Heart right ventricle (tissue), 16 donors: ENCODE data around the gene ANKRD33B. TPM values are rescaled to one million over a fixed set of nuclear protein-coding genes. Genes with fewer than 3 reads are reported as not detected.

Experiments used
- ATAC-seq, 8 donors: fragments of 200-7000 bp; cut with Tn5 transposase; one replicate each; pipeline ENCODE4 v1.9.1; 2020; ENCODE audit warnings: mild to moderate bottlenecking in 8 of 8, moderate library complexity in 8 of 8, moderate number of reproducible peaks in 1 of 8
- DNase-seq, 2 donors: peaks; one replicate each; pipeline ENCODE4 v3.0.0-alpha.2; 2020
- H3K27ac ChIP-seq, 10 donors: fragments of 200-600 bp; sonication (generic) in 2 of 10; one replicate each; pipeline versions ENCODE4 v1.5.0 to v1.8.0; 2020 to 2022; ENCODE audit warnings: mild to moderate bottlenecking in 3 of 10
- H3K27me3 ChIP-seq, 7 donors: fragments of 200-600 bp; one replicate each; pipeline ENCODE4 v1.8.0; 2021 to 2022; ENCODE audit warnings: mild to moderate bottlenecking in 2 of 7
- H3K36me3 ChIP-seq, 9 donors: fragments of 200-600 bp; sonication (generic) in 1 of 9; one replicate each; pipeline versions ENCODE4 v1.5.0 to v1.8.0; 2020 to 2022; ENCODE audit warnings: mild to moderate bottlenecking in 2 of 9
- H3K4me1 ChIP-seq, 9 donors: fragments of 200-600 bp; sonication (generic) in 1 of 9; one replicate each; pipeline versions ENCODE4 v1.5.0 to v1.8.0; 2020 to 2022; ENCODE audit warnings: mild to moderate bottlenecking in 4 of 9
- H3K4me3 ChIP-seq, 10 donors: fragments of 200-600 bp; sonication (generic) in 2 of 10; one replicate each; pipeline versions ENCODE4 v1.5.0 to v1.8.0; 2020 to 2022; ENCODE audit warnings: mild to moderate bottlenecking in 7 of 10, moderate library complexity in 2 of 10
- H3K9me3 ChIP-seq, 11 donors: fragments of 200-600 bp in 10 of 11; sonication (generic) in 2 of 11; one replicate each; pipeline versions ENCODE4 v1.5.0 to v1.8.0; 2013 to 2022; ENCODE audit warnings: mild to moderate bottlenecking in 2 of 11, control low read depth in 1 of 11, moderate library complexity in 1 of 11
- WGBS, 2 donors: extraction: QIAGEN DNeasy Blood & Tissue Kit; methylation state at CpG; one replicate each; pipeline ENCODE4 v1.1.7; 2013; ENCODE audit warnings: inconsistent platforms in 1 of 2; 5-methylcytosine and 5-hydroxymethylcytosine counted together
- intact Hi-C, 10 donors: fragments of 100-400 bp; cut with DNase I; formaldehyde crosslinking; loops; one replicate each; pipeline versions ENCODE4 v1.11.1 to v1.14.2; 2022
- polyA plus RNA-seq, 2 donors: library from polyadenylated mRNA; stranded (reverse); fragments of 200-250 nt; gene quantifications; one replicate each; pipeline ENCODE4 v1.2.3, GENCODE V29; 2013
- total RNA-seq, 10 donors: library from RNA; stranded (reverse); fragmentation: NEBNext Ultra II Directional in 3 of 10; extraction: Animal tissue kit (Norgen Biotek cat#: 25700) in 3 of 10; gene quantifications; one replicate each; pipeline versions ENCODE4 v1.2.1 to v1.2.4, GENCODE V29; 2021 to 2023
- TF ChIP-seq, protein P1 (sequence below), 9 donors: fragments of 200-600 bp; sonication (generic) in 2 of 9; IDR thresholded peaks; one replicate each; pipeline versions ENCODE4 v1.5.0 to v1.8.0; 2021 to 2022; ENCODE audit warnings: antibody characterized with exemption in 9 of 9, mild to moderate bottlenecking in 5 of 9, moderate library complexity in 1 of 9
- donor health status: Arrhythmogenic right ventricular cardiomyopathy.
- donor health status: ischemic (EF 13 %, LVEDD 7.1; RV severe dilation, severe dysfunction).
- donor health status: healthy with polysubstance abuse.
- donor health status: DM: no; HTN: yes; CAD: no.
- donor health status: DM: no; HTN: no; CAD: no.
- donor health status: ischemic (EF 25% LVEDD 6.9; RV normal size, moderate dysfunction).
- donor health status: ischemic (EF 25% LVEDD 5.7; RV mildly dilated, moderate dysfunction).
- donor health status: healthy.
- donor health status: DM: yes; HTN: yes; CAD: no.
- donor health status: Ischemic cardiomyopathy.
- donor health status: ischemic (EF 35%, LVEDD 5.7; RV mildly dilated, moderate dysfunction).
- donor health status: nonischemic (EF 11% LVEDD 7.7; RV severe dilation, severe dysfunction).
- donor health status: DM: yes; HTN: yes; CAD: no.
- donor health status: PGD.
- donor health status: ischemic (EF 29% LVEDD 5.4; RV normal size, mild dysfunction).
- donor health status: nonischemic (EF 23%, LVEDD 6.1; RV moderate dilation, normal function).

Gene ANKRD33B
- total and polyA plus RNA-seq, 12 donors, result 0.46 to 33.0 (median 13.3) TPM

DNA sequence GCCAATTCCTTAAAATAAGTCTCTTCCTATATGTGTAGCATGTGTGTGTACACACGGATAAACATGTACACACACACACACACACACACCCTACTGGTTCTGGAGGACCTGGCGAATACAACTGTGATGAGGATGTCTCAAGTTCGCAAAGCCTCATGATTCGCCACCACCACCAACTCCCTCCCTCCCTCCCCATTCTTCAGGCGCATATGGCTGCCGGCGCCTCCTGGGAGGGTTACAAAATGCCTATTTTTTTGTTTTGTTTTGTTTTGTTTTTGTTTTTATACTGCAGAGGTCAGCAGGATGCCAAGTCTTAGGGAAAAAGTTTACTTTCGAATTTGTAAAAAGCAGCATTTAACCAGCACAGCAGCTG, 109.1 kb downstream of the ANKRD33B start:
- H3K36me3 ChIP-seq, result peaks cover 0 to 12% (median 7%) of the 10 kb centered on the region in 9 donors
- peaks cover 0 to 9% (median 0%) of the 10 kb centered on the region in 11 donors for H3K9me3 ChIP-seq
- ATAC-seq (no peak), DNase-seq (no peak)
- H3K4me1 ChIP-seq, result no peaks in the 10 kb centered on the region
- TF ChIP-seq, protein P1, sequence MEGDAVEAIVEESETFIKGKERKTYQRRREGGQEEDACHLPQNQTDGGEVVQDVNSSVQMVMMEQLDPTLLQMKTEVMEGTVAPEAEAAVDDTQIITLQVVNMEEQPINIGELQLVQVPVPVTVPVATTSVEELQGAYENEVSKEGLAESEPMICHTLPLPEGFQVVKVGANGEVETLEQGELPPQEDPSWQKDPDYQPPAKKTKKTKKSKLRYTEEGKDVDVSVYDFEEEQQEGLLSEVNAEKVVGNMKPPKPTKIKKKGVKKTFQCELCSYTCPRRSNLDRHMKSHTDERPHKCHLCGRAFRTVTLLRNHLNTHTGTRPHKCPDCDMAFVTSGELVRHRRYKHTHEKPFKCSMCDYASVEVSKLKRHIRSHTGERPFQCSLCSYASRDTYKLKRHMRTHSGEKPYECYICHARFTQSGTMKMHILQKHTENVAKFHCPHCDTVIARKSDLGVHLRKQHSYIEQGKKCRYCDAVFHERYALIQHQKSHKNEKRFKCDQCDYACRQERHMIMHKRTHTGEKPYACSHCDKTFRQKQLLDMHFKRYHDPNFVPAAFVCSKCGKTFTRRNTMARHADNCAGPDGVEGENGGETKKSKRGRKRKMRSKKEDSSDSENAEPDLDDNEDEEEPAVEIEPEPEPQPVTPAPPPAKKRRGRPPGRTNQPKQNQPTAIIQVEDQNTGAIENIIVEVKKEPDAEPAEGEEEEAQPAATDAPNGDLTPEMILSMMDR (IDR thresholded peaks at IDR 0.05), result no peak
- 78 to 93% methylated on average over 8 of the region's 8 CpGs for WGBS, 2 donors
- H3K4me3 ChIP-seq, result no peak overlapping the region
- H3K27me3 ChIP-seq, result peaks cover 0 to 13% (median 0%) of the 10 kb centered on the region in 7 donors
- intact Hi-C loops, result loop anchor here in 1 of 10 donors (10.0 kb wide), 1 partner anchor 1538 kb away; no protein-coding TSS in a partner anchor
- no peak overlapping the region for H3K27ac ChIP-seq

DNA sequence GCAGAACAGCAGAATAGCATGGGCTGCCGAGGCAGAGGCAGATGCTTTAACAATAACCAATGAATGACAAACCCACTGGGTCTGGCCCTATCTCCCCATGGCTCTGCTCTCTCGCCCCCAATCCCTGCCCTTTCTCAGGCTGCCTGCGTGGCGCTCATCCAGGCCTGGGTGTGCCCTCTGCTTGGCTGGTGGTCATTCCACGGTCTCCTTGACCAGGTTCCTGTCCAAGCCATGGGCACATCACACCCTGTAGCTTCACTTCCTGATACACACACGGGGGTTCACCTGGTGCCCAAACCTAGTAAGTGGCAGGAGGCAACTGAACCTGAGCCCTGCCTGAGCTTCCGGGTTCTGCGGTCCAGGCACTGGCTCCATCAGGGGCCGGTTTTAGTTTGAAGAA, 109.5 kb downstream of the ANKRD33B start:
- peaks cover 0 to 9% (median 0%) of the 10 kb centered on the region in 11 donors for H3K9me3 ChIP-seq
- no peak overlapping the region for H3K4me3 ChIP-seq
- DNase-seq (no peak), ATAC-seq (no peak)
- peaks cover 0 to 16% (median 10%) of the 10 kb centered on the region in 9 donors for H3K36me3 ChIP-seq
- peaks cover 0 to 13% (median 0%) of the 10 kb centered on the region in 7 donors for H3K27me3 ChIP-seq
- no peaks in the 10 kb centered on the region for H3K4me1 ChIP-seq
- H3K27ac ChIP-seq, result no peak overlapping the region
- intact Hi-C loops, result loop anchor here in 1 of 10 donors (10.0 kb wide), 1 partner anchor 1539 kb away; no protein-coding TSS in a partner anchor
- WGBS, 2 donors, result 75 to 79% methylated on average over 9 of the region's 9 CpGs
- TF ChIP-seq, protein P1 (IDR thresholded peaks at IDR 0.05), result no peak

DNA sequence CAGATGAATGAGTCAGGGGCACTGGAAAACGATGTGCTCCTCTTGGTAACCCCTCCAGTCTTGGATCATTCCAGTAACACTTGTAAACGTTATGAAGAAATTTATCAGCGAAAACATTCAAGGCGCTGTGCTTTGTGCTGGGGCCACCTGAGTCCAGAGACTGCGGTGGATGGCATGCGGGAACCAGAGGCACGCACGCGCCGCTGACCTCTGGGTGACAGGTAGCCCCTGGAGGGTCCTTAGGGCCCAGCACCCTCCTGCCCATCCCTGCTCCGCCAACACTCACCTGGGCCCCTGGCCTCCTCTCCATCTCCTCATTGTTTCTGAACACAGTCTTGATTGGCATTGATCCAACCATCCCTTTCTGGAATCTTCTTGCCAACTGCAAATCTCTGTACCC, 110.2 kb downstream of the ANKRD33B start:
- H3K9me3 ChIP-seq, result peaks cover 0 to 9% (median 0%) of the 10 kb centered on the region in 11 donors
- intact Hi-C loops, result loop anchor here in 1 of 10 donors (10.0 kb wide), 1 partner anchor 1539 kb away; no protein-coding TSS in a partner anchor
- no peak overlapping the region for H3K4me3 ChIP-seq
- no peak for ATAC-seq
- no peak overlapping the region for H3K27ac ChIP-seq
- H3K27me3 ChIP-seq, result peaks cover 0 to 13% (median 0%) of the 10 kb centered on the region in 7 donors
- no peaks in the 10 kb centered on the region for H3K4me1 ChIP-seq
- TF ChIP-seq, protein P1 (IDR thresholded peaks at IDR 0.05), result no peak
- WGBS, 2 donors, result 85 to 86% methylated on average over 11 of the region's 11 CpGs
- DNase-seq, result no peak
- peaks cover 0 to 23% (median 10%) of the 10 kb centered on the region in 9 donors for H3K36me3 ChIP-seq

DNA sequence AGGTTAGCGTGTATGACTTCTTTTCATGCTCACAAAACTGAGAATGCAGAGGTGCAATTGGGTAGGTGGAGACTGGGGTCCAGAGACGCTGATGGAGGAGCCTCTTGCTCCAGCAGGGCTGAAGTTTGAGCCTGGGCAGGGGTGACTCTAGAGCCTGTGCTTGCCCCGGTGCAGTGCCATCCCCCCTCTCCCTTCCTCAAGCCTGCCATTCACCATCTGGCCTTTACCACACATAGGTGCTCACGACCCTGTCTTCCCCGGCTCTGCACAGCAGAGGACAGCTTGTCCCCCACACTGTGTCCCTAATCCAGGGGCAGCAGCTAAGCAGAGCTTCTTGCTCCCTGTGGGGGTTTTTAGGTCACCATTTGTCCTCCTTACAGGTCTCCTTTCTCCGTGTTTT, 110.7 kb downstream of the ANKRD33B start:
- ATAC-seq (no peak), DNase-seq (no peak)
- no peak overlapping the region for H3K27ac ChIP-seq
- TF ChIP-seq, protein P1 (IDR thresholded peaks at IDR 0.05), result no peak
- peaks cover 0 to 28% (median 10%) of the 10 kb centered on the region in 9 donors for H3K36me3 ChIP-seq
- 63 to 68% methylated on average over 6 of the region's 6 CpGs for WGBS, 2 donors
- H3K27me3 ChIP-seq, result peaks cover 0 to 13% (median 0%) of the 10 kb centered on the region in 7 donors
- no peak overlapping the region for H3K4me3 ChIP-seq
- H3K4me1 ChIP-seq, result peaks cover 0 to 2% (median 0%) of the 10 kb centered on the region in 9 donors
- intact Hi-C loops, result loop anchor here in 1 of 10 donors (10.0 kb wide), 1 partner anchor 1540 kb away; no protein-coding TSS in a partner anchor
- peaks cover 0 to 9% (median 0%) of the 10 kb centered on the region in 11 donors for H3K9me3 ChIP-seq
